Keratinocyte (primary cell): ENCODE results near the gene STAB2. TPM values are rescaled to one million over a fixed set of nuclear protein-coding genes. Genes with fewer than 3 reads are reported as not detected.

ENCODE experiments used
- DNase-seq: peaks from one replicate; pipeline ENCODE4 v3.0.0-alpha.2; 2011; ENCODE audit warnings: low read depth, missing footprints, low spot score
- FAIRE-seq: peaks from 2 replicates; lab custom pipeline; 2011; peaks lifted over from hg19 to GRCh38; lab: Jason Lieb, UNC
- H2AFZ ChIP-seq: 2 replicates; pipeline ENCODE4 v1.6.0; 2012; ENCODE audit warnings: low read length, control low read depth, inconsistent platforms; ENCODE audit not compliant: control insufficient read depth
- H3K27ac ChIP-seq: 2 replicates; pipeline ENCODE4 v1.5.1; 2011; ENCODE audit warnings: low read length; ENCODE audit not compliant: control insufficient read depth, insufficient read depth
- H3K27me3 ChIP-seq: 3 replicates; pipeline ENCODE4 v1.6.0; 2011; ENCODE audit warnings: low read length; ENCODE audit not compliant: control insufficient read depth, insufficient read depth; ENCODE audit errors: extremely low read depth
- H3K36me3 ChIP-seq, 2 experiments: 2 replicates in 1 of 2; 3 replicates in 1 of 2; pipeline ENCODE4 v1.5.1; 2011; ENCODE audit warnings: low read length in 2 of 2, mild to moderate bottlenecking in 1 of 2; ENCODE audit not compliant: control insufficient read depth in 2 of 2, insufficient read depth in 2 of 2; ENCODE audit errors: extremely low read depth in 1 of 2
- H3K4me1 ChIP-seq: 3 replicates; pipeline ENCODE4 v1.5.1; 2011; ENCODE audit warnings: low read length; ENCODE audit not compliant: control insufficient read depth, insufficient read depth; ENCODE audit errors: extremely low read depth
- H3K4me2 ChIP-seq: 3 replicates; pipeline ENCODE4 v1.6.0; 2011; ENCODE audit warnings: low read depth, low read length; ENCODE audit not compliant: control insufficient read depth, insufficient read depth; ENCODE audit errors: extremely low read depth
- H3K4me3 ChIP-seq, 3 experiments: fragments of 200-600 bp in 1 of 3; sonication (generic) in 1 of 3; 2 replicates in 2 of 3; 3 replicates in 1 of 3; pipeline ENCODE4 v1.5.1; 2011 to 2016; ENCODE audit warnings: low read length in 3 of 3, mild to moderate bottlenecking in 3 of 3, control low read depth in 2 of 3, inconsistent platforms in 1 of 3, low read depth in 1 of 3, mixed read lengths in 1 of 3, mixed run types in 1 of 3, moderate library complexity in 1 of 3; ENCODE audit not compliant: control insufficient read depth in 2 of 3, insufficient read depth in 2 of 3; ENCODE audit errors: extremely low read depth in 1 of 3
- H3K79me2 ChIP-seq: 2 replicates; pipeline ENCODE4 v1.6.0; 2012; ENCODE audit warnings: low read length; ENCODE audit not compliant: control insufficient read depth, insufficient read depth
- H3K9ac ChIP-seq: 3 replicates; pipeline ENCODE4 v1.6.0; 2011; ENCODE audit warnings: low read length; ENCODE audit not compliant: control insufficient read depth, insufficient read depth; ENCODE audit errors: extremely low read depth
- H3K9me1 ChIP-seq: 3 replicates; pipeline ENCODE4 v1.6.0; 2011; ENCODE audit warnings: low read length; ENCODE audit not compliant: control insufficient read depth, insufficient read depth; ENCODE audit errors: extremely low read depth
- H3K9me3 ChIP-seq: 2 replicates; pipeline ENCODE4 v1.5.1; 2012; ENCODE audit warnings: low read depth, low read length; ENCODE audit not compliant: control insufficient read depth
- H4K20me1 ChIP-seq: 3 replicates; pipeline ENCODE4 v1.6.0; 2011; ENCODE audit warnings: low read length; ENCODE audit not compliant: control insufficient read depth, insufficient read depth; ENCODE audit errors: extremely low read depth
- CTCF ChIP-seq, 3 experiments: IDR thresholded peaks in 1 of 3; conservative IDR thresholded peaks in 1 of 3; optimal IDR thresholded peaks in 1 of 3; 2 replicates in 2 of 3; 3 replicates in 1 of 3; pipeline versions ENCODE3 to v1.5.1; 2011; ENCODE audit warnings: low read length in 3 of 3, mild to moderate bottlenecking in 3 of 3, moderate library complexity in 2 of 3, control low read depth in 1 of 3, inconsistent platforms in 1 of 3; ENCODE audit not compliant: insufficient read depth in 2 of 3; ENCODE audit errors: extremely low read depth in 1 of 3
- EZH2 ChIP-seq: IDR thresholded peaks from one replicate; pipeline ENCODE4 v1.6.1; 2012; ENCODE audit warnings: inconsistent platforms, mild to moderate bottlenecking, low read length, moderate library complexity
- dilution Hi-C: fragments of 300-500 bp; cut with MboI; formaldehyde crosslinking; loops from one replicate; pipeline ENCODE4 v1.7.0; 2020; ENCODE audit warnings: low sequenced_read_pairs; ENCODE audit not compliant: extremely low pct_ligation_motif_present
- polyA plus RNA-seq, 5 experiments: library from polyadenylated mRNA; depleted of rRNA in 3 of 5; stranded (reverse) in 3 of 5; stranded (forward) in 1 of 5; unstranded in 1 of 5; fragments of >200 nt; gene quantifications; 1 replicate in 1 of 5; 2 replicates in 3 of 5; 3 replicates in 1 of 5; pipeline versions ENCODE4 v1.2.1 to v1.2.3, GENCODE V29; 2011 to 2012; ENCODE audit warnings: missing spikeins in 2 of 5, low read depth in 1 of 5, low replicate concordance in 1 of 5

Gene STAB2
- polyA plus RNA-seq, 1 donor (not counting 4 experiments of a cell fraction or from before 2014, with no cell fraction given), result not detected

DNA sequence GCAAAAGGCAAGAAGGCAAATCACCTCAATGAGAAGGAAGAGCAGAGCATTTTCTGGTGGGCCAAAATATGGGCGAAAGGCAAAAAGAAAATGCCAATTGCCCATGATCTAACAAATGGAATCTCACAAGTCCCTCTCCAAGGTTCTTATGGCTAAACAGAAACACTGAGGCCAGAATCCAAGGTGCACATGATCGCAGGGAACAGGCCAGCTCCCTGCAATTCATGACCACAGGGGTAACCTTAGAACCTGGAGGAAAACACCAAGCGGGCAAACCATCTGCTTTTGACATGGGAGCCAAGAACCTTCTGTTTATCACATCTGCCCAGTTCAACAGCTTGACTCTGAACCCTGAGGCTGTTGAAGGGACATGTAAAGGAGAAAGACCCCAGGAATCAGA, 193.9 kb downstream of the STAB2 start:
- no peaks in the 10 kb centered on the region for H3K79me2 ChIP-seq
- FAIRE-seq, result no peak
- no peak overlapping the region for H3K9ac ChIP-seq
- dilution Hi-C loops, result no loop called here
- H4K20me1 ChIP-seq, result no peaks in the 10 kb centered on the region
- H3K27me3 ChIP-seq, result no peaks in the 10 kb centered on the region
- no peak overlapping the region for H3K4me3 ChIP-seq
- no peak overlapping the region for H3K27ac ChIP-seq
- H3K9me3 ChIP-seq, result no peaks in the 10 kb centered on the region
- no peak overlapping the region for H2AFZ ChIP-seq
- H3K4me1 ChIP-seq, result no peaks in the 10 kb centered on the region
- DNase-seq, result no peak
- no peak overlapping the region for H3K4me2 ChIP-seq
- H3K9me1 ChIP-seq, result no peaks in the 10 kb centered on the region
- no peak for TF ChIP-seq CTCF (optimal IDR thresholded peaks at IDR 0.05 in 1 of 3, IDR thresholded peaks at IDR 0.05 in 1 of 3, conservative IDR thresholded peaks at IDR 0.05 in 1 of 3; ENCODE audit: extremely low read depth in 1 of 3, insufficient read depth in 2 of 3, low read length in 3 of 3)
- TF ChIP-seq EZH2, result no peak
- peaks cover 36 to 52% of the 10 kb centered on the region in 2 experiments for H3K36me3 ChIP-seq

GRCh38 chr12:103782399-103782798, 195.3 kb downstream of the STAB2 start:
- no peaks in the 10 kb centered on the region for H3K27me3 ChIP-seq
- FAIRE-seq (no peak), DNase-seq (no peak)
- no peak overlapping the region for H3K4me2 ChIP-seq
- H3K9me3 ChIP-seq, result no peaks in the 10 kb centered on the region
- TF ChIP-seq CTCF (optimal IDR thresholded peaks at IDR 0.05 in 1 of 3, IDR thresholded peaks at IDR 0.05 in 1 of 3, conservative IDR thresholded peaks at IDR 0.05 in 1 of 3; ENCODE audit: extremely low read depth in 1 of 3, insufficient read depth in 2 of 3, low read length in 3 of 3) (no peak), EZH2 (no peak)
- dilution Hi-C loops, result no loop called here
- H2AFZ ChIP-seq, result no peak overlapping the region
- H3K9me1 ChIP-seq, result no peaks in the 10 kb centered on the region
- no peaks in the 10 kb centered on the region for H3K4me1 ChIP-seq
- H3K9ac ChIP-seq, result no peak overlapping the region
- no peak overlapping the region for H3K4me3 ChIP-seq
- no peaks in the 10 kb centered on the region for H4K20me1 ChIP-seq
- H3K36me3 ChIP-seq, result peaks cover 30 to 48% of the 10 kb centered on the region in 2 experiments
- H3K79me2 ChIP-seq, result no peaks in the 10 kb centered on the region
- no peak overlapping the region for H3K27ac ChIP-seq
